Body of pancreas (tissue), 4 donors: ENCODE measurements around the gene GPAM.

Experiments used
- POLR2A ChIP-seq, 3 donors: fragments of 450-650 bp; IDR thresholded peaks; one replicate each; pipeline ENCODE4 v1.6.1; 2016; ENCODE audit warnings: antibody characterized with exemption in 3 of 3, mild to moderate bottlenecking in 2 of 3
- TF ChIP-seq, protein P1 (sequence below), 7 experiments: fragments of 450-650 bp in 4 of 7; fragments of 200-600 bp in 3 of 7; sonication (generic) in 3 of 7; IDR thresholded peaks; one replicate each; pipeline ENCODE4 v1.5.1; 2016 to 2019; ENCODE audit warnings: antibody characterized with exemption in 7 of 7

DNA sequence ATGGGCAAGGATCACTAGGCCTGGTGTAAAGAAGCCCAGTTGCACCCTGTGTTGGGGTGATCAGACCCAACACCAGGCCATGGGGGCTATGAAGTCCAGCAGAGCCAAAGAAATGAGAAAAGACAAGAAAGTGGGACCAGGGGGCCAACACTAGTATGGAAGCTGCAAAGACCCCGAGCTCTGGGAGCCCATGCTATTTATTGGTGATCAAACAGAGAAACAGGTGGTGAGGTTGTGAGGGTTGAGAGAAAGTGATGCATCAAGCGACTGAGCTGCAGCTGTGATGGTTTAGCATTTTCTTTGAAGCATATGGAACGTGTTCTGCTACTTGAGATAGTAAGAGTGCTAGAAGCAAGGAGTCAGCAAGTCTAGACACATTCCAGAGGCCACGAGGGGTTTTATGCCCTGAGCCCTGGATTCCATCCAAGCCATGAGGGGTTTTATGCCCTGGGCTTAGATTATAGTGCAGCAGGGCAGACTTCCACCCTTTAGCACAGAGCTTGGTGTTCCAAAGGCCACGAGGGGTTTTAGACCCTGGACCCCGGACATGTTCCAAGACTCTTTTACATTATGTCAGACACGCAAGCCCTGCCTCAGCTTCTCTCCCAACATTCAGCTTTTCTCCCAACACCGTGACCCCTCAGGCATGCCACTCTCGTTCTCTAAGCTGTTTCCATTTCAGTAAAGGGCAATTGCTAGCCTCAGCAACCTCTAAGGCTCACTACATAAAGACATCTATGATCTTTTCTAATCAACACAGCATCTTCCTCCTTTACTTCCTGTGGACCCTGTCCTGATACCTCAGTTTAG lies 43.1 kb upstream of the GPAM start:
- TF ChIP-seq, protein P1, sequence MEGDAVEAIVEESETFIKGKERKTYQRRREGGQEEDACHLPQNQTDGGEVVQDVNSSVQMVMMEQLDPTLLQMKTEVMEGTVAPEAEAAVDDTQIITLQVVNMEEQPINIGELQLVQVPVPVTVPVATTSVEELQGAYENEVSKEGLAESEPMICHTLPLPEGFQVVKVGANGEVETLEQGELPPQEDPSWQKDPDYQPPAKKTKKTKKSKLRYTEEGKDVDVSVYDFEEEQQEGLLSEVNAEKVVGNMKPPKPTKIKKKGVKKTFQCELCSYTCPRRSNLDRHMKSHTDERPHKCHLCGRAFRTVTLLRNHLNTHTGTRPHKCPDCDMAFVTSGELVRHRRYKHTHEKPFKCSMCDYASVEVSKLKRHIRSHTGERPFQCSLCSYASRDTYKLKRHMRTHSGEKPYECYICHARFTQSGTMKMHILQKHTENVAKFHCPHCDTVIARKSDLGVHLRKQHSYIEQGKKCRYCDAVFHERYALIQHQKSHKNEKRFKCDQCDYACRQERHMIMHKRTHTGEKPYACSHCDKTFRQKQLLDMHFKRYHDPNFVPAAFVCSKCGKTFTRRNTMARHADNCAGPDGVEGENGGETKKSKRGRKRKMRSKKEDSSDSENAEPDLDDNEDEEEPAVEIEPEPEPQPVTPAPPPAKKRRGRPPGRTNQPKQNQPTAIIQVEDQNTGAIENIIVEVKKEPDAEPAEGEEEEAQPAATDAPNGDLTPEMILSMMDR (IDR thresholded peaks at IDR 0.05) = no peak
- no peak for TF ChIP-seq POLR2A (IDR thresholded peaks at IDR 0.05)
